A673 (cell line): ENCODE results near the gene DUSP14. TPM values are rescaled to one million over a fixed set of nuclear protein-coding genes. Genes with fewer than 3 reads are reported as not detected.

Experiments
- BruUV-seq: library from RNA; stranded (reverse); fragments of 400-500 nt; replicated peaks from 2 replicates; lab custom pipeline; 2021; lab: Mats Ljungman, UMichigan
- CTCF ChIA-PET: fragments of 300-600 bp; sonication (Branson Sonifier 250); formaldehyde crosslinking; loops from one replicate; lab custom pipeline; 2022; ENCODE audit warnings: antibody characterized with exemption; lab: Charles Lee
- POLR2A ChIA-PET: fragments of 300-600 bp; sonication (Branson Sonifier 250); formaldehyde crosslinking; loops from one replicate; lab custom pipeline; 2022; ENCODE audit warnings: antibody characterized with exemption; ENCODE audit not compliant: low non-redundant PET; lab: Charles Lee
- DNase-seq: peaks from one replicate; pipeline ENCODE4 v3.0.0-alpha.2; 2015; ENCODE audit warnings: low spot score
- H3K27ac ChIP-seq: fragments of 200-600 bp; sonication (generic); 2 replicates; pipeline ENCODE4 v1.5.1; 2016; ENCODE audit warnings: mixed run types, low read depth, mild to moderate bottlenecking, mixed read lengths, antibody characterized with exemption, low read length; ENCODE audit not compliant: poor library complexity, severe bottlenecking
- H3K27me3 ChIP-seq: fragments of 200-600 bp; sonication (generic); replicated peaks from 2 replicates; pipeline ENCODE4 v1.6.1; 2017; ENCODE audit warnings: mixed run types, low read depth, mild to moderate bottlenecking, mixed read lengths, antibody characterized with exemption, low read length; ENCODE audit not compliant: insufficient read depth, poor library complexity
- H3K36me3 ChIP-seq: fragments of 200-600 bp; sonication (generic); 2 replicates; pipeline ENCODE4 v1.6.1; 2016; ENCODE audit warnings: mixed run types, mild to moderate bottlenecking, mixed read lengths, antibody characterized with exemption, low read length; ENCODE audit not compliant: insufficient read depth, poor library complexity, severe bottlenecking
- H3K4me1 ChIP-seq: fragments of 200-600 bp; sonication (generic); 2 replicates; pipeline ENCODE4 v1.6.1; 2017; ENCODE audit warnings: mixed run types, mild to moderate bottlenecking, mixed read lengths, antibody characterized with exemption, low read length; ENCODE audit not compliant: insufficient read depth, poor library complexity, severe bottlenecking
- H3K4me3 ChIP-seq: fragments of 200-600 bp; sonication (generic); 2 replicates; pipeline ENCODE4 v1.5.1; 2016; ENCODE audit warnings: low read depth, mixed run types, mild to moderate bottlenecking, mixed read lengths, low read length; ENCODE audit not compliant: poor library complexity, severe bottlenecking
- H3K9me3 ChIP-seq: fragments of 200-600 bp; sonication (generic); 2 replicates; pipeline ENCODE4 v1.6.1; 2016; ENCODE audit warnings: mixed run types, low read depth, mild to moderate bottlenecking, mixed read lengths, antibody characterized with exemption, low read length; ENCODE audit not compliant: poor library complexity, severe bottlenecking
- CTCF ChIP-seq: fragments of 300-800, 200-600 bp; sonication (generic); conservative IDR thresholded peaks from 2 replicates; pipeline ENCODE4 v1.5.1; 2017; ENCODE audit warnings: low read depth, mild to moderate bottlenecking, antibody characterized with exemption, low read length, moderate library complexity, mixed read lengths
- EZH2 ChIP-seq: fragments of 200-600 bp; sonication (generic); IDR thresholded peaks from 2 replicates; pipeline ENCODE4 v1.6.1; 2017; ENCODE audit warnings: borderline replicate concordance, low read depth, mild to moderate bottlenecking, mixed read lengths, antibody characterized with exemption, low read length; ENCODE audit not compliant: poor library complexity, severe bottlenecking
- intact Hi-C: fragments of 100-400 bp; cut with micrococcal nuclease; formaldehyde crosslinking; loops from one replicate; pipeline ENCODE4 v1.10.0; 2022; ENCODE audit not compliant: unreplicated experiment
- total RNA-seq: library from RNA; stranded (reverse); gene quantifications from 2 replicates; pipeline ENCODE4 v1.2.3, GENCODE V29; 2021

Gene DUSP14
- total RNA-seq, 1 experiment from 2014 or later, result 13.8 TPM

- TF ChIP-seq EZH2 (no peak), CTCF (no peak)
- Histone ChIP-seq H3K27ac (no peak overlapping the region), H3K36me3 (peaks cover 7% of the 10 kb centered on the region), H3K9me3 (no peaks in the 10 kb centered on the region), H3K4me3 (no peak overlapping the region), H3K4me1 (peaks cover 19% of the 10 kb centered on the region), H3K27me3 (no peaks in the 10 kb centered on the region)
- intact Hi-C loops, result no loop called here
- DNase-seq, result no peak
- ChIA-PET POLR2A (no interaction called here), CTCF (no interaction called here)
- no TSS peak for BruUV-seq
Measured at GRCh38 chr17:37481001-37481665, 8.6 kb upstream of the DUSP14 start.

- DNase-seq, result peak; percentile 8
- Histone ChIP-seq H3K4me1 (peaks cover 27% of the 10 kb centered on the region), H3K27ac (peak overlapping the region; percentile 47), H3K36me3 (no peaks in the 10 kb centered on the region), H3K27me3 (no peaks in the 10 kb centered on the region), H3K4me3 (no peak overlapping the region), H3K9me3 (no peaks in the 10 kb centered on the region)
- intact Hi-C loops, result no loop called here
- POLR2A ChIA-PET, result no interaction called here
- no TSS peak for BruUV-seq
- CTCF ChIA-PET, result no interaction called here
- TF ChIP-seq CTCF (no peak), EZH2 (no peak)
Measured at GRCh38 chr17:37483311-37484039, 6.2 kb upstream of the DUSP14 start.

GRCh38 chr17:37485938-37486570, 3.6 kb upstream of the DUSP14 start:
- no peak for DNase-seq
- H3K4me1 ChIP-seq, result peaks cover 19% of the 10 kb centered on the region
- no TSS peak for BruUV-seq

More at GRCh38 chr17:37485938-37486570, 3.6 kb upstream of the DUSP14 start:
- no peak overlapping the region for H3K27ac ChIP-seq
- CTCF ChIA-PET, result no interaction called here
- POLR2A ChIA-PET, result no interaction called here
- no peak overlapping the region for H3K4me3 ChIP-seq
- TF ChIP-seq CTCF (no peak), EZH2 (no peak)
- no peaks in the 10 kb centered on the region for H3K36me3 ChIP-seq
- intact Hi-C loops, result no loop called here
- H3K9me3 ChIP-seq, result no peaks in the 10 kb centered on the region
- H3K27me3 ChIP-seq, result no peaks in the 10 kb centered on the region
